Measurements from ENCODE around the gene FAM83F. TPM values are rescaled to one million over a fixed set of nuclear protein-coding genes. Genes with fewer than 3 reads are reported as not detected.

FAM83F gene
- total and polyA plus RNA-seq, 4 donors = 0.39 to 1.5 (median 1.2) TPM

GRCh38 chr22:40001106-40001505, 6.4 kb downstream of the FAM83F start:
- Histone ChIP-seq H3K27ac (ENCODE audit: low read depth in 1 of 2, low read length in 2 of 2) (no peak overlapping the region), H3K4me3 (ENCODE audit: low read depth in 1 of 3, low read length in 3 of 3) (no peak overlapping the region), H3K27me3 (ENCODE audit: control insufficient read depth in 4 of 4, insufficient read depth in 4 of 4, low read length in 3 of 4) (no peaks in the 10 kb centered on the region), H3K9me3 (ENCODE audit: control insufficient read depth in 4 of 4, low read length in 3 of 4) (no peaks in the 10 kb centered on the region), H3K4me1 (ENCODE audit: control insufficient read depth in 4 of 4, insufficient read depth in 4 of 4, low read length in 3 of 4) (peaks cover 17 to 39% (median 33%) of the 10 kb centered on the region in 4 donors), H3K9ac (ENCODE audit: low read depth in 1 of 2, low read length in 2 of 2) (no peak overlapping the region), H3K36me3 (ENCODE audit: control insufficient read depth in 4 of 4, insufficient read depth in 3 of 4, low read depth in 1 of 4, low read length in 3 of 4) (no peaks in the 10 kb centered on the region)
- 89% methylated on average over 4 of the region's 4 CpGs for WGBS
- TF ChIP-seq YY1 (IDR thresholded peaks at IDR 0.05) (no peak), FOXA1 (IDR thresholded peaks at IDR 0.05) (no peak), MAX (IDR thresholded peaks at IDR 0.05) (no peak), RAD21 (IDR thresholded peaks at IDR 0.05) (no peak), ATF3 (IDR thresholded peaks at IDR 0.05) (no peak)
- DNase-seq (ENCODE audit: low spot score) = no peak

- Histone ChIP-seq H3K36me3 (ENCODE audit: control insufficient read depth in 4 of 4, insufficient read depth in 3 of 4, low read depth in 1 of 4, low read length in 3 of 4) (no peaks in the 10 kb centered on the region), H3K9me3 (ENCODE audit: control insufficient read depth in 4 of 4, low read length in 3 of 4) (no peaks in the 10 kb centered on the region), H3K4me1 (ENCODE audit: control insufficient read depth in 4 of 4, insufficient read depth in 4 of 4, low read length in 3 of 4) (peaks cover 17 to 30% (median 27%) of the 10 kb centered on the region in 4 donors), H3K9ac (ENCODE audit: low read depth in 1 of 2, low read length in 2 of 2) (no peak overlapping the region), H3K27me3 (ENCODE audit: control insufficient read depth in 4 of 4, insufficient read depth in 4 of 4, low read length in 3 of 4) (no peaks in the 10 kb centered on the region), H3K27ac (ENCODE audit: low read depth in 1 of 2, low read length in 2 of 2) (no peak overlapping the region), H3K4me3 (ENCODE audit: low read depth in 1 of 3, low read length in 3 of 3) (no peak overlapping the region)
- WGBS = 84% methylated on average over 14 of the region's 14 CpGs
- TF ChIP-seq EGR1 (IDR thresholded peaks at IDR 0.05; ENCODE audit: low read depth in 2 of 2) = no peak
- no peak for TF ChIP-seq FOXA1 (IDR thresholded peaks at IDR 0.05)
- no peak for DNase-seq (ENCODE audit: low spot score)
These were observed 7.2 kb downstream of the FAM83F start for GRCh38 chr22:40001800-40002577.

- Histone ChIP-seq H3K27ac (ENCODE audit: low read depth in 1 of 2, low read length in 2 of 2) (no peak overlapping the region), H3K9ac (ENCODE audit: low read depth in 1 of 2, low read length in 2 of 2) (no peak overlapping the region), H3K9me3 (ENCODE audit: control insufficient read depth in 4 of 4, low read length in 3 of 4) (no peaks in the 10 kb centered on the region), H3K4me1 (ENCODE audit: control insufficient read depth in 4 of 4, insufficient read depth in 4 of 4, low read length in 3 of 4) (peaks cover 15 to 18% (median 16%) of the 10 kb centered on the region in 4 donors), H3K27me3 (ENCODE audit: control insufficient read depth in 4 of 4, insufficient read depth in 4 of 4, low read length in 3 of 4) (no peaks in the 10 kb centered on the region), H3K36me3 (ENCODE audit: control insufficient read depth in 4 of 4, insufficient read depth in 3 of 4, low read depth in 1 of 4, low read length in 3 of 4) (no peaks in the 10 kb centered on the region), H3K4me3 (ENCODE audit: low read depth in 1 of 3, low read length in 3 of 3) (no peak overlapping the region)
- WGBS = 88% methylated on average over 6 of the region's 6 CpGs
- DNase-seq (ENCODE audit: low spot score) = no peak
- TF ChIP-seq EGR1 (IDR thresholded peaks at IDR 0.05; ENCODE audit: low read depth in 2 of 2) (no peak), CTCF (IDR thresholded peaks at IDR 0.05; ENCODE audit: low read depth, low read length, missing input control) (no peak), HNF4A (conservative IDR thresholded peaks at IDR 0.05) (no peak), TAF1 (conservative IDR thresholded peaks at IDR 0.05) (no peak), JUND (IDR thresholded peaks at IDR 0.05) (no peak), GABPA (IDR thresholded peaks at IDR 0.05 in 1 of 2, conservative IDR thresholded peaks at IDR 0.05 in 1 of 2) (no peak), MAX (IDR thresholded peaks at IDR 0.05) (no peak), RAD21 (IDR thresholded peaks at IDR 0.05) (no peak), NR2F2 (IDR thresholded peaks at IDR 0.05) (no peak), REST (IDR thresholded peaks at IDR 0.05) (no peak), RXRA (IDR thresholded peaks at IDR 0.05) (no peak)
These were observed 8.4 kb downstream of the FAM83F start for GRCh38 chr22:40002935-40003715.
